Left lung (tissue), 10 donors: ENCODE data around the gene ACOT11. TPM values are rescaled to one million over a fixed set of nuclear protein-coding genes. Genes with fewer than 3 reads are reported as not detected.
A peak's percentile ranks its signal among the peaks of the same experiment; 100 is the strongest.

Source experiments
- ATAC-seq: fragments of 200-7000 bp; cut with Tn5 transposase; one replicate; pipeline ENCODE4 v1.9.1; 2020; ENCODE audit warnings: moderate library complexity
- DNase-seq, 4 donors: peaks; one replicate each; pipeline ENCODE4 v3.0.0-alpha.2; 2013 to 2020
- H3K27ac ChIP-seq, 2 donors: fragments of 200-600 bp; sonication (generic) in 1 of 2; one replicate each; pipeline versions ENCODE4 v1.5.0 to v1.8.0; 2020 to 2021
- H3K27me3 ChIP-seq, 2 donors: fragments of 200-600 bp; sonication (generic) in 1 of 2; one replicate each; pipeline versions ENCODE4 v1.5.0 to v1.8.0; 2020 to 2021
- H3K36me3 ChIP-seq, 2 donors: fragments of 200-600 bp; sonication (generic) in 1 of 2; one replicate each; pipeline versions ENCODE4 v1.5.0 to v1.8.0; 2020 to 2021
- H3K4me1 ChIP-seq, 2 donors: fragments of 200-600 bp; one replicate each; pipeline ENCODE4 v1.8.0; 2021
- H3K4me3 ChIP-seq, 2 donors: fragments of 200-600 bp; sonication (generic) in 1 of 2; one replicate each; pipeline versions ENCODE4 v1.5.0 to v1.8.0; 2020 to 2021; ENCODE audit warnings: mild to moderate bottlenecking in 1 of 2
- H3K9me3 ChIP-seq, 2 donors: fragments of 200-600 bp; sonication (generic) in 1 of 2; one replicate each; pipeline versions ENCODE4 v1.5.0 to v1.8.0; 2020 to 2021
- intact Hi-C, 2 donors: fragments of 100-400 bp; cut with DNase I; formaldehyde crosslinking; loops; one replicate each; pipeline versions ENCODE4 v1.11.2 to v1.14.2; 2022
- polyA plus RNA-seq, 6 donors: library from polyadenylated mRNA; unstranded; fragments of 120-200 nt; gene quantifications; one replicate each; pipeline ENCODE4 v1.2.1, GENCODE V29; 2013; ENCODE audit not compliant: insufficient read length in 6 of 6
- total RNA-seq, 2 donors: library from RNA; stranded (reverse); fragmentation: NEBNext Ultra II Directional; extraction: Animal tissue kit (Norgen Biotek cat#: 25700); gene quantifications; one replicate each; pipeline ENCODE4 v1.2.1, GENCODE V29; 2021
- TF ChIP-seq, protein P1 (sequence below), 2 donors: fragments of 200-600 bp; sonication (generic) in 1 of 2; IDR thresholded peaks; one replicate each; pipeline versions ENCODE4 v1.5.0 to v1.8.0; 2021; ENCODE audit warnings: antibody characterized with exemption in 2 of 2
- donor health status: DM: no; HTN: yes; CAD: no.
- donor health status: DM: no; HTN: no; CAD: no.

Gene ACOT11
- total and polyA plus RNA-seq, 8 donors, result 8.5 to 15.9 (median 12.6) TPM

DNA sequence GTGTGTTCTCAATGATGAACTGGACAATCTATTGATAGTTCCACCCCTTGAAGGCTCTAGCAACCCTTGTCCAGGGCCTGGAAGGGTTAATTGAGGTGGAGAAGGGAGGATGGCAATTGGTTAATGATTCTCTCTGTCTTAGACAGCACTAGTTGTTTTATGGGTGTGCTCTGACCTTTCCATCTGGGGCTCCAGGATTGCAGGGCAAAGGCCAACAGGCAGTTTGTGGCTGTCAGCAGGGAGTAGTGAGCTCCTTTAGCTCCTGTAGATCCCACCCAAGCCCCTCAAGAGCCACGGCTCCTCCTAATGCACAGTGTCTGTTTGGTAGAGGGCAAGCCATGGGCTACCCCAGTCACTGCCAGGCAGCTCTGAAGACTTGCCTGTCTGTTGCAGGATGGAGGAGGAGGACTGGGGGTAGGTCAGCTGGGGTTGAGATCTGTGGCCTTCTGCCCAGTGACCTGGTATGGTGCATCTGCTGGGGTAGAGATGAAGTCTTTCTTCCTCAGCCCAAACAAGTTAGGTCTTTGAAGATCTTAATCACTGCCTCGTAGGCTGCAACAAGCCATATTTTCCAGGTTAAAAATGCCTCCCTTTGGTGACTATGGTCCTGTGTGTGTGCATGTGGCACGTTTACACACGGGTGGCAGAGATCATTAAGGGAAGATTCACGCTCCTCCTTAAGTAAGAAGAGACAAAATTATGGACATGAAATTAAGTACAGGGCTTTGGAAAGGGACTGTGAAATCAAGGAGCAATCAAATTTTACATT lies 101.3 kb downstream of the ACOT11 start:
- peaks cover 0 to 7% of the 10 kb centered on the region in 2 donors for H3K4me1 ChIP-seq
- DNase-seq, result no peak
- H3K9me3 ChIP-seq, result peaks cover 0 to 8% of the 10 kb centered on the region in 2 donors
- H3K36me3 ChIP-seq, result no peaks in the 10 kb centered on the region
- TF ChIP-seq, protein P1, sequence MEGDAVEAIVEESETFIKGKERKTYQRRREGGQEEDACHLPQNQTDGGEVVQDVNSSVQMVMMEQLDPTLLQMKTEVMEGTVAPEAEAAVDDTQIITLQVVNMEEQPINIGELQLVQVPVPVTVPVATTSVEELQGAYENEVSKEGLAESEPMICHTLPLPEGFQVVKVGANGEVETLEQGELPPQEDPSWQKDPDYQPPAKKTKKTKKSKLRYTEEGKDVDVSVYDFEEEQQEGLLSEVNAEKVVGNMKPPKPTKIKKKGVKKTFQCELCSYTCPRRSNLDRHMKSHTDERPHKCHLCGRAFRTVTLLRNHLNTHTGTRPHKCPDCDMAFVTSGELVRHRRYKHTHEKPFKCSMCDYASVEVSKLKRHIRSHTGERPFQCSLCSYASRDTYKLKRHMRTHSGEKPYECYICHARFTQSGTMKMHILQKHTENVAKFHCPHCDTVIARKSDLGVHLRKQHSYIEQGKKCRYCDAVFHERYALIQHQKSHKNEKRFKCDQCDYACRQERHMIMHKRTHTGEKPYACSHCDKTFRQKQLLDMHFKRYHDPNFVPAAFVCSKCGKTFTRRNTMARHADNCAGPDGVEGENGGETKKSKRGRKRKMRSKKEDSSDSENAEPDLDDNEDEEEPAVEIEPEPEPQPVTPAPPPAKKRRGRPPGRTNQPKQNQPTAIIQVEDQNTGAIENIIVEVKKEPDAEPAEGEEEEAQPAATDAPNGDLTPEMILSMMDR (IDR thresholded peaks at IDR 0.05), result no peak
- H3K4me3 ChIP-seq, result no peak overlapping the region
- no peaks in the 10 kb centered on the region for H3K27me3 ChIP-seq
- H3K27ac ChIP-seq, result no peak overlapping the region
- no peak for ATAC-seq
- intact Hi-C loops, result no loop called here

DNA sequence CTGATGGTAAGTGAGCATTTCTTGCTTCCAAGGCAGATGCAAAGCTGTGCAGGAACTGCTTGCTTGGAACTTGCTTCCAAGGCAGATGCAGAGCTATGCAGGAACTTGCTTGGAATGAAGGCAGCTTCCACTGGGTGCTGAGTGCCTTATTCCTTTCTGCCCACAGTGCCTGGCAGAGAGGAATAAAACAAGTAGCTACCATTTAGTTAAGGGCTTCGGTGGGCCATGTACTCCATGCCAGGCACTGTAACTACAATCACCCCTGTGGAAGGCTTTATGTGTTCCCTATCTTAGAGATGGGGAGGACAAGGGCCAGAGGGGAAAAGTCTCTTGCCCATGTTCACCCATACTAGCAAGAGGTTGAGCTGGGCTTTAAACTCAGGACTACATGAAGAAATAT lies 101.9 kb downstream of the ACOT11 start:
- no peak overlapping the region for H3K4me3 ChIP-seq
- peaks cover 0 to 2% of the 10 kb centered on the region in 2 donors for H3K9me3 ChIP-seq
- DNase-seq (no peak), ATAC-seq (no peak)
- intact Hi-C loops, result no loop called here
- peaks cover 0 to 7% of the 10 kb centered on the region in 2 donors for H3K4me1 ChIP-seq
- TF ChIP-seq, protein P1 (IDR thresholded peaks at IDR 0.05), result no peak
- no peaks in the 10 kb centered on the region for H3K27me3 ChIP-seq
- H3K27ac ChIP-seq, result no peak overlapping the region
- no peaks in the 10 kb centered on the region for H3K36me3 ChIP-seq

DNA sequence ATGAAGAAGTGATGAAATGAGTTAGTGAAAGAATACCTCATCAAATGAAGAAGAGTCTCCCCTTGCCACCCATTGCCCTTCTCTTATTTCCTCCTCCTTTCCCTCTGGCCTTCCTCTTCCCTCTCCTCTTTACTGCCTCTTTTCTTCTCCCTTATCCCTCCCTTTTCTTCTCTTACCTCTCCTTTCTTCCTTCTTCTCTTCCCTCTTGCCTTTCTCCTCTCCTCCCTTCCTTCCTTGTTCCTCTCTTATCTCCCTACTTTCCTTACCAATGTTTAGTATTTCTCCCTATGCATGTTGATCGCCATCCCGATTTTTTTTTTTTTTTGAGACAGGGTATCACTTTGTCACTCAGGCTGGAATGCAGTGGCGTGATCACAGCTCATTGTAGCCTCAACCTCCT lies 102.4 kb downstream of the ACOT11 start:
- Histone ChIP-seq H3K27ac (no peak overlapping the region), H3K4me3 (no peak overlapping the region), H3K9me3 (no peaks in the 10 kb centered on the region), H3K36me3 (no peaks in the 10 kb centered on the region), H3K4me1 (peaks cover 0 to 7% of the 10 kb centered on the region in 2 donors), H3K27me3 (no peaks in the 10 kb centered on the region)
- DNase-seq, result no peak
- intact Hi-C loops, result no loop called here
- TF ChIP-seq, protein P1 (IDR thresholded peaks at IDR 0.05), result no peak
- ATAC-seq, result no peak

DNA sequence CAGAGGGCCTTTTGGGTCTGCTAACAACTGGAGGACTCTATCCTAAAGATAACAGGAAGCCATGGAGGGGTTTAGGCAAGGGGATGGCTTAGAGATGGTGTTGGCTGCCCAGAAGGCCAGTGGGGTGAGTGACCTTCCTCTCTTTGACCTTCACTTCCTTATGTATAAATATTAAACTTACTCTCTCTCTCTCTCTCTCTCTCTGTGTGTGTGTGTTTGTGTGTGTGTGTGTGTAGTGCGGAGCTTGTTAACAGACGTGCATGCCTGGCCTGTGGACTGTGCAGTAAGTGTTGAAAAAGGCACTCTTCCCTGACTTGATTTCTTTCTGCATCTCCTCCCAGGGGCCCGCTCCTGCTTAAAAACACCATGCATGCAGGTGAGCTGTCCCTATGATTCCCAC lies 103.6 kb downstream of the ACOT11 start:
- Histone ChIP-seq H3K27me3 (no peaks in the 10 kb centered on the region), H3K4me1 (peaks cover 0 to 7% of the 10 kb centered on the region in 2 donors), H3K9me3 (no peaks in the 10 kb centered on the region), H3K36me3 (no peaks in the 10 kb centered on the region), H3K4me3 (no peak overlapping the region), H3K27ac (no peak overlapping the region)
- TF ChIP-seq, protein P1 (IDR thresholded peaks at IDR 0.05), result no peak
- DNase-seq (no peak), ATAC-seq (no peak)
- intact Hi-C loops, result no loop called here

DNA sequence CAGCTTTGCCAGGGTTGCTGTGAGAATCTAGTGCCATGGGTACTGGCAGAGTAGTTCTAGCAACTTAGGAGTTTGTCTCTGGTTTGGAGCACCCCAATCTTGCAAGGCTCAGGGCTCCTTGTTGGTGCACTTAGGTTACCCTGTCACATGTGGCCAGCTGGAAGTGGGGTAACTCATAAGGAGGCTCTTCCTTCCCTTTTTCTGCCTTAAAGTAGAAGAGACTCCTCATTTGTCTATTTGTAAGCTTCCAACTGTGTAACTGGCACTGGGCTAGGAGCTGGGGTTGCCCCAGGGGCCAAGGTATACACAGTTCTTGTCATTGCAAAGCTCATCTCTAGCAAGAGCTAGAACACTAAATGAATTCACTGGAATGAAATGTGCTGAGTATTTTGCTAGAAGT lies 104.1 kb downstream of the ACOT11 start:
- Histone ChIP-seq H3K27me3 (no peaks in the 10 kb centered on the region), H3K4me1 (peaks cover 0 to 7% of the 10 kb centered on the region in 2 donors), H3K9me3 (no peaks in the 10 kb centered on the region), H3K4me3 (no peak overlapping the region), H3K27ac (no peak overlapping the region), H3K36me3 (no peaks in the 10 kb centered on the region)
- ATAC-seq, result peak; percentile 46
- TF ChIP-seq, protein P1 (IDR thresholded peaks at IDR 0.05), result no peak
- no peak for DNase-seq
- intact Hi-C loops, result no loop called here
